Keratinocyte (primary cell): ENCODE results near the gene BTN2A1.

ENCODE experiments used
- CTCF ChIP-seq, 3 experiments: IDR thresholded peaks in 1 of 3; conservative IDR thresholded peaks in 1 of 3; optimal IDR thresholded peaks in 1 of 3; 2 replicates in 2 of 3; 3 replicates in 1 of 3; pipeline versions ENCODE3 to v1.5.1; 2011; ENCODE audit warnings: low read length in 3 of 3, mild to moderate bottlenecking in 3 of 3, moderate library complexity in 2 of 3, control low read depth in 1 of 3, inconsistent platforms in 1 of 3; ENCODE audit not compliant: insufficient read depth in 2 of 3; ENCODE audit errors: extremely low read depth in 1 of 3
- EZH2 ChIP-seq: IDR thresholded peaks from one replicate; pipeline ENCODE4 v1.6.1; 2012; ENCODE audit warnings: inconsistent platforms, mild to moderate bottlenecking, low read length, moderate library complexity

- TF ChIP-seq CTCF (optimal IDR thresholded peaks at IDR 0.05 in 1 of 3, IDR thresholded peaks at IDR 0.05 in 1 of 3, conservative IDR thresholded peaks at IDR 0.05 in 1 of 3; ENCODE audit: extremely low read depth in 1 of 3, insufficient read depth in 2 of 3, low read length in 3 of 3) (no peak), EZH2 (no peak)
Measured at GRCh38 chr6:26473429-26473757, 15.6 kb downstream of the BTN2A1 start.
